ENCODE data around the gene FEM1C.
"Not testable (repeated sequence)": the region's sequence is repeated elsewhere in the genome, so short reads cannot be mapped to it uniquely, and the experiment has no call there.

Gene FEM1C

GRCh38 chr5:115516372-115516771, 28.2 kb downstream of the FEM1C start:
- DNase-seq: no peak

DNA sequence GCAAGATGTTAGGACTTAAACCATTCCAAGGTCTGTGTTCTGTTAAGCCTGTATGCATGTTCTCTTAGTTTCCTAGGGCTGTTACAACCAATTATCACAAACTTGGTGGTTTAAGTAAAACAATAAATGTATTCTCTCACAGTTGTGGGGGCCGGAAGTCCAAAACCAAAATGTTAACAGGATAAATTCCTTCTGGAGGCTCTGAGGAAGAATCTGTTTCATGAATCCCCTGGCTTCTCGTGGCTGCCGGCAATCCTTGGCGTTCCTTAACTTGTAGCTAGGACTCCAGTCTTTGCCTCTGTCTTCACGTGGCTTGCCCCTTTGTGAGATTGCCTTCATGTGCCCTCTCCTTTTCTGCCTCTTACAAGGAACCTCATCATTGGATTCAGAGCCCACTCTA, 30.4 kb downstream of the FEM1C start:
- no peak for DNase-seq

DNA sequence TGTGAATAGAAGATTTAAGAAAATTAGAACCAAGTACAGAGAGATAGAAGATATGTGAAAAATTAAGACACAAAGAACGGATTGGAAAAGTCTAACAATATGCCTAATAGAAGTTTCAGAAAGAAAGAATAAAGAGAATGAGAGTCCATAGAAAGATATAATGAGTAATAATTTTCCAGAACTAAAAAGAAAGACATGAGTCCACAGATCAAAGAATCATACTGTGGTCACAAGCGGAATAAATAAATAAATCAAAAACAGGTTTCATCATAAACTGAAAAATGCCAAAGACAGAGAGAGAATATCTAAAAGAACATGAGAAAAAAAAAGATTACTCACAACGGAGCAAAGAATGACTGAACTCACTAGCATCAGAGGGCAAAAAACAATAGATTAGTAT, 32.9 kb downstream of the FEM1C start:
- no peak for DNase-seq

GRCh38 chr5:115510145-115510645, 34.4 kb downstream of the FEM1C start:
- no peak for DNase-seq

DNA sequence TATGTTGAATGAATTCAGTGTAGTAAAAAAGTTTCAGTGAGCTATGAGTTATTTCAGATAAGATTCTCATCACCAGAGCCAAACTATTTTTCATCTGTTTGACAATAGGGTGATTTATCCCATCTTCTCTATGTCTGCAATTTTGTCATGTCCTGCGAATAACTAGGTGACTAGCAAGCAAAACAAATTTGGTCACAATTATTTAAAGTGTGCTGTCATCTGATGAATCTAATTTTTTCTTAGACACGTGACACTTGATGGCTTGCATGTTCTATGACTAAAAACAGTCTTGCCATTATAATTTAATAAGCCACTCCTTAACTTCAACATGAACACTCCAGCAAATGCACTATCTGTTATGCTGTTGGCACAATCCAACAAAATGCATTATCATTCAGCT, 35.0 kb downstream of the FEM1C start:
- DNase-seq: no peak

DNA sequence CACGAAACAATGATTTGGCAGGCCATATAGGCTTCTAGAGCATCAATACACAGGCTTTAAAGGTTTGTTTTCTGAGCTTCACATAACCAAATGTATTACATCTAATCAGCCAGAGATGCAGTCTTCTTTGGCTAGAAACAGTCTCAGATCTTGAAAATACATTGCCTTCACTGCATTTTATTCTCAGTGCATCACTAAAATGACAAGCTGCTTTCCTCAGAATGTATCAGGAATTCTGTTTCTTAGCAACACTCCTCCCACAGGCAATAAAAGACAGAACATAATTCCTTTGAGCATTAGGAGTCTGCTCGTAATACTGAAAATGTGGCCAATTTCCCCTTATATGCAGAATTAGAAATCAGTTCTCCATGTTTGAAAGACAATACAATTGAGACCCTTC, 36.9 kb downstream of the FEM1C start:
- no peak for DNase-seq

- no peak for DNase-seq
These were observed 41.2 kb downstream of the FEM1C start for GRCh38 chr5:115503420-115503819.

GRCh38 chr5:115501464-115502210, 42.9 kb downstream of the FEM1C start:
- DNase-seq: no peak

GRCh38 chr5:115500225-115500624, 44.4 kb downstream of the FEM1C start:
- no peak for DNase-seq

GRCh38 chr5:115496936-115497576, 47.5 kb downstream of the FEM1C start:
- DNase-seq: no peak

GRCh38 chr5:115494570-115495289, 49.8 kb downstream of the FEM1C start:
- DNase-seq: no peak

DNA sequence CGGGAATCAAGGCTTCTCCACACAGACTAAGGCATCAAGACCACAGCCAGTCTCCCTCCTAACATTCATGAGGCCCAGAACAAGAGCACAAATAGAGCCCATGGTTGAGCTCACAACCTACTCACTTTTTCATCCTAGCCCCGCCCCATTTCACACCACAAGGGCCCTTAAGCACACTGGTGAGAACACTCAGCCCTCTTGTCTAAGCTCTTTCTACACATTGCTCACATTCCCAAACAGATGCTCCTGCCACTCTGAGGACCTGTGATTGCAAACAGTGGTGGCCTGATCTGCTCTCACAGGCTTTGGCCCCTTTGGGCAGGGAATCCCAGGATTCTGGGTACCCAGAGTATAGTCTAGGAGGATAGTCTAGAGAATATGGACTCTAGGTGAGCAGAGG, 54.0 kb downstream of the FEM1C start:
- no peak for DNase-seq

DNA sequence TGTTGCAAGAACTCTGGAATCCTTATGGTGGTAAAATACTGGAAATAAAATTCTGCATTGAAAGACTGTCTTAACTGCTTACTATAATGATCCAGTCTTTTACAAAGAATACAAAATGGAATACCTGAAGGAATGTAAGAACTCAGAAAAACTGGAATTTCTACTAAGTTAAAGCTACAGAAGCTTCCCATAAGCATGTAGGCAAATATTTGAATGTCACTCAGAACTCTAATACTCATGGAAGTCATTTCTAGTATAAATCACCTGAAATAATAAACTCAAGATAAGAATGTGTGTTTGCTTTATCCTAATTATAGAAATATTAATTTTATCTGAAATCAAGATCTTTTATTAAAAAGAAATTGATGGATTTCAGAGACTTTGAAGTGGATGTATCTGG, 54.8 kb downstream of the FEM1C start:
- DNase-seq: no peak

DNA sequence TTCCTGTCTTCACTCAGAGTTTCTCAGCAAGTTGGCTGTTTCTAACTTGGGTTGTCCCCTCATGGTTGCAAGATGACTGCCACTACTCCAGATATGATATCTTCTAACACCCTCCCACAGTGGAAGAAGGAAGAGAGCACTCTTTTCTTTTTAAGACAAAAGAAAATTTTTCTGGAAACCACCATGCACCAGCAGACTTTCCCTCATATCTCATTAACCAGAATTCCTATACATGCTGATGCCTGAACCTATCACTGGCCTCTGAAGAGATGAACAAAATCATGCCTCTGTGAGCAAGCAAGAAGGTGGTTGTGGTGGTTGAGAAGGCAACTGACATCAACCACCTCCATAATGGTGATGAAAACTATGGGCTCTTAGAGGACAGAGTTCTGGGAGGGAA, 56.8 kb downstream of the FEM1C start:
- peak; percentile 29 for DNase-seq

DNA sequence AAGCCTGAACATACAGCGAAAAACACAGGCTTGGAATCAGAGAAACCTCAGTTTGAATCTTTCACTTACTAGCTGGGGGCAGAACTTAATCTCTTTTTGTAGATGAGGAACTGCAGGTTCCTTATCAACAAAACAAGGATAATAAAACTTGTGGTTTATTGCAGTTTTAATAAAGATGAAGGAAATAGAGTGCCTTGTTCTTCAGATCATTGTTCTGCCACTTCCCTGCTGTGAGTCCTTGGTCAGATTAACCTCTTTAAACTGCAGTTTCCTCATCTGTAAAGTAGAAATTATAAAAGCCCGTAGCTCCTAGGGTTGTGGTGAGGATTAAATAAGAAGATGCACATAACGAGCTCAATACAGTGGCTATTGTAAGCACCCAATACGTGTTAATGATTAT, 57.4 kb downstream of the FEM1C start:
- DNase-seq: no peak

DNA sequence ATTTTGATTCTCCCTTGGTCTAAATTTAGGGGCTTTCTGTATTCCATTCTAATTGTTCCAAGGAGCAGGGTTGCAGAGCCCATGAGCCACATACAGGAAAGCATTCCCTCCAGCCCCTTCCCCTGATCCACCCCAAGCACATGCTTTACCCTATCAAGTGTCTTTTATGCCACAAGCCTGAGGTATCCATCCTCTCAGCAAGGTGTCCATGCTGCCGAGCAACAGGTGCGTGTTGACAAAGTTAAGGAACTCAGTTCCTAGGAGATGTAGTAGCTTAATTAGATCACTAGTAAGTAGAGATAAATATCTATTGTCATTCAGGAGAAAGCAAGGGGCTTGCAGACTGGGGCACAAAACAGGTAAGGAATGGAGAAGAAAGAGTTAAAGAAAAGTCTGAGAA, 57.8 kb downstream of the FEM1C start:
- DNase-seq: no peak

- no peak for DNase-seq
These were observed 60.2 kb downstream of the FEM1C start for GRCh38 chr5:115484368-115484767.

DNA sequence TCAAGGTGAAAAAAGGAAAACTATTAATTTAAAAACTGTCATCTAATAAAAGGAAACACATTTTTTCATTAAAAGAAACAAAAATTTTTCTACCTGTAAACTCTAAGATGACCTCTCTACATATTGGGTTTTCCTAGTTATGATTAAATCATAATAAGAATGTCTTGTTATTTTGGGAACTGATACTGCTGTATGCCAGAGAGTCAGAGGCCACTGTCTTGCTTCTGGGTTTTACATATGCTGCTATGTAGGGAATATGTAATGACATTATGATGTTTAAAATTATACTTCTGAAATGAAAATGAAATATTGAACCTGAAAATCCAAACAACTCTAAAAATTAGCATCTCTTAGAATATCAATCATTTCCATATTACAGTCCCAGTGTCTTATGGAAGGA, 63.7 kb downstream of the FEM1C start:
- DNase-seq: no peak

DNA sequence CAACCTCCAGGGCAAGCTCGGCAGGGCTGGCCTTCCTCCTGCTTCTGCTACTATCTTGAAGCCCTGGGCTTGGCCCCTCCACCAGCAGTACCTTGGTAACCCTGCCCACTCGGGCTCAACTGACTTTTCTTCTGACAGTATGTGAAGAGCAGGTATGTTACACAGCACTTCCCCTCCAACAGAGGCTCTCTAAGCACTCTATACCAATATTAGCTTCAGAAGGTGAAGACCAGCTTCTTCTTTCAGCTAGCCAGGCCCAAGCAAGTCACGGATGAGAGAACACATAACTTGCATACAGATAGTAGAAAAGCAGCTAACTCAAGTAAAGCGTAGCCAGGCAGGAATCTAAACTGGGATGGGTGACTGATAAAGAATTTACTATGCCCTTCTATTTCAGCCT, 64.3 kb downstream of the FEM1C start:
- no peak for DNase-seq

DNA sequence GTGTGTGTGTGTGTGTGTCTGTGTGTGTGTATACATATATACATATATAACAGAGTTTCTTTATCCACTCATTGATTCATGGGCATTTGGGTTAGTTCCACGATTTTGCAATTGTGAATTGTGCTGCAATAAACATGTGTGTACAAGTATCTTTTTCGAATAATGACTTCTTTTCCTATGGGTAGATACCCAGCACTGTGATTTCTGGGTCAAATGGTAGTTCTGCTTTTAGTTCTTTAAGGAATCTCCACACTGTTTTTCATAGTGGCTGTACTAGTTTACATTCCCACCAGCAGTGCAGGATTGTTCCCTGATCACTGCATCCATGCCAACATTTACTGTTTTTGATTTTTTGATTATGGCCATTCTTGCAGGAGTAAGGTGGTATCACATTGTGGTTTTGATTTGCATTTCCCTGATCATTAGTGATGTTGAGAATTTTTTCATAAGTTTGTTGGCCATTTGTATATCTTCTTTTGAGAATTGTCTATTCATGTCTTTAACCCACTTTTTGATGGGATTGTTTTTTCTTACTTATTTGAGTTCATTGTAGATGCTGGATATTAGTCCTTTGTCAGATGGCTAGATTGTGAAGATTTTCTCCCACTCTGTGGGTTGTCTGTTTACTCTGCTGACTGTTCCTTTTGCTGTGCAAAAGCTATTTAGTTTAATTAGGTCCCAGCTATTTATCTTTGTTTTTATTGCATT, 65.3 kb downstream of the FEM1C start:
- DNase-seq: not testable (repeated sequence)

- DNase-seq: no peak
These were observed 66.3 kb downstream of the FEM1C start for GRCh38 chr5:115478281-115478680.

- no peak for DNase-seq
These were observed 67.0 kb downstream of the FEM1C start for GRCh38 chr5:115477581-115477980.

- DNase-seq: no peak
These were observed 68.8 kb downstream of the FEM1C start for GRCh38 chr5:115475788-115476187.

All from stimulated activated CD4-positive, alpha-beta T cell treated with anti-CD3 and anti-CD28 coated beads, Interleukin-1b, Interleukin-23, amount 100 ng/mL, for 48 hours (primary cell).